Kidney capillary endothelial cell (primary cell): ENCODE measurements around the gene ADAMTS8.

ENCODE experiments used
- DNase-seq: peaks from one replicate; pipeline ENCODE4 v3.0.0-alpha.2; 2018; ENCODE audit warnings: low spot score

ADAMTS8 gene

GRCh38 chr11:130394615-130395014, 33.8 kb downstream of the ADAMTS8 start:
- DNase-seq: no peak

DNA sequence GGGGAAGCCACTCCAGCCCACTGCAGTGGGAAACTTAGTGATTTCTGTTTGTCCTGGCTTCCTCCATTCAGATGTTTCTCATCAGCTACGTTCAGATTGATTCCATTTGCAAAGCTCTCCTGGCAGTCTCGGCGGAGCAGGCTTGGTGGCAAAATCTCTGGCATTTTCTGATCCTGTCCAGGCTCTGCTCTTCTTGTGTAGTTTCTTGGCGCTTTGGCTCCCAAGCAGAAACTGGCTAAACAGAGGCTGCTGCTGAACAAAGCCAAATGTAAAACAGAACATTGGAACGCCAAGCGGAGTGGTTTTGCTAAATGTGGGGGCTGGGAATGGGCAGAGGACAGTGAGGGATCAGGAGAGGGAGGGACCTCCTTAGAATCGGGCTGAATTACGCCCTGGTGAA, 36.7 kb downstream of the ADAMTS8 start:
- no peak for DNase-seq

DNA sequence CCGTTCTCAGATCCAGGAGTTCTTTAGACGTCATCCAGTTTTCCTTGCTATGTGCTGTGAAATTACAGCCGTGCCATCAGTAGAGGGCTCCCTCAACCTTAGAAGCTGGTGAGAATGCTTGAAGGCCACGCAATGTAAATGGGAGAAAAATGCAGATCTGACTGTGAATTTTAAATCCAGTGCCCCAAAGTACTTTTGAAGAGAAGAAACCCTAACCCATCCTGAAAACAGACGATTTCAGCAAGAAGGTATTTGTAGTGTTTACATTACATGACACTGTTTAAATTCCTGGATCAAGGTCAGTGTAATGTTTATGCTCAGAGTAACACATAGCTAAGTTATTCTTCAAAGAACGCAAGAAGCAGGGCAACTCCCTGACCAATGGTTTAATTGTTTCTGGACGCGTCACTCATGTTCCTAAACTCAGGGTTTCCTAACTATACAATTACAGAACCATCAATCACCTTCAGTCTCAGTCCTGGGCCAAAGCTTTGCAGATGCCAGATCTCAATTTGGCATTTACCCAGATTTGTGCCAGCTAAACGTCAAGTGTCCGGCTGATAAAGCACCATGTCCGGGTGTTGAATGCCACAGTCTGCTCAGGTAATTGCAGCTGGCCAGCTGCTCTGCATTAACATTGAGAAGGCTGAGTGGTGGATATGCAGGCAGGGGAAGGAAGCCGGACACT, 38.2 kb downstream of the ADAMTS8 start:
- DNase-seq: no peak

DNA sequence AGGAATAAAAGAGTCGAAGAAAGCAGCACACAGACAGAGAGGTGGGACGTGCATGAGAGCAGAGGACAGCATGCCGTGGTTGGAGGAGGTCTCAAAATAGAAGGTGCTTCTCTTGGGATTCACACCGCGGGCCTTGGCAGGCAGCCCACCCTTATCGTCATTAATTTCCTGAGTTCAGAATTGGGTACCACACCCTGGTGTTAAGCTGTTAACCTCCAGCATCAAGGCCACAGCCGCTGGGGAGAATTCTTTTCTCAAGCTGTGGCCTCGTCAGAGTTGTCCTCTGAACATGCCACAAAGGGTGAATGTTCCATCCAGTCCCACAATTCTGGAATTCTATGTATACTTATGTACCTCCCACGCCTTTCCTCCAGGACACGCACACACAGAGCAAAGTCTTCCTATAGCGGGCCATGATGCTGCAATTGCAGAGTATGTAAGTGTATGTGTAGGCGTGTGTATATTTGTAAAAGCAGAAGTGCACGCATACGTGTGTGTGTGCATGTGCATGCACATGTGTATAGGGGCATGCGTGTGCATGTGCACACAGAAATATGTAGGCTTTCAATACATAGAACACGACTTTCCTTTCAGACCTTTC, 39.0 kb downstream of the ADAMTS8 start:
- DNase-seq: no peak

- no peak for DNase-seq
Measured at GRCh38 chr11:130388607-130389205, 39.7 kb downstream of the ADAMTS8 start.

- DNase-seq: no peak
Measured at GRCh38 chr11:130386056-130386455, 42.4 kb downstream of the ADAMTS8 start.

- no peak for DNase-seq
Measured at GRCh38 chr11:130383344-130384211, 44.8 kb downstream of the ADAMTS8 start.

DNA sequence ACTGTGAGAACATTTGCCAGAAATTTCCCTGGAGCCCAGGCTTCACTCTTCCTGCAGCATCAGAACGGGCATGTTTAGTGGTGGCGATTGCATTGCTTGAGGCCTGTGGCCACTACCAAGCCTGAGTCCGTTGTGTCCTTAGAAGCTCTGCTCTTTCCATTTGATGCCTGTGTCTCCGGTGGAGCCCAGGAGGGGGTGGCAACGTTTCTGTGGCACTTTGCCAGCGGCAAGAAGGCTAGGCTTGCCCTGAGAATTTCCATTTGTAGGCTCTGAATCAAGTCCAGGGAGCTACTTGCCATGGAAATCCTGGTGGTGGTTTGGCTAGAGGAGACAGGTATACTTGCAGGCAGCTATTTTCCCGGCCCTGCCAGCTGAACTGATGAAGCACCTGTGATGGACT, 47.1 kb downstream of the ADAMTS8 start:
- no peak for DNase-seq

DNA sequence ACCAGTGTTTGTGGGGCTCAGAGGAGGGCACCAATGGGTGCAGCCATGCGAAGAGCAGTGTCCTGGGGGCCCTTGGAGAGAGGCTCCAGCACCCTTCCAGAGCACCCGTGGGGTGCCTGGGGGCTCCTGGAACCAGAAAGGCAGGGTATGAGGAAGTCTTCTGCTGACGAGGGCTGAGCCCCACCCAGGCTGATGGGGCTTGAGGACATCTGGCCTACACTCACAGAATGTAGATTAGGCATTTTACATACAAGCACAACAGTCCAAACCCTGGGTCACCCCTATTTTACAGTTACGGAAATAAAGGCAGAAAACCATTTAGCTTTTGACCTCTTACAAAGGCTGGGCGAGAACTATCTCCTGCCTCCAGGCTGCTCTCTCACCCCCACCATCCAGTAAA, 47.6 kb downstream of the ADAMTS8 start:
- DNase-seq: no peak

GRCh38 chr11:130379276-130379675, 49.1 kb downstream of the ADAMTS8 start:
- no peak for DNase-seq

DNA sequence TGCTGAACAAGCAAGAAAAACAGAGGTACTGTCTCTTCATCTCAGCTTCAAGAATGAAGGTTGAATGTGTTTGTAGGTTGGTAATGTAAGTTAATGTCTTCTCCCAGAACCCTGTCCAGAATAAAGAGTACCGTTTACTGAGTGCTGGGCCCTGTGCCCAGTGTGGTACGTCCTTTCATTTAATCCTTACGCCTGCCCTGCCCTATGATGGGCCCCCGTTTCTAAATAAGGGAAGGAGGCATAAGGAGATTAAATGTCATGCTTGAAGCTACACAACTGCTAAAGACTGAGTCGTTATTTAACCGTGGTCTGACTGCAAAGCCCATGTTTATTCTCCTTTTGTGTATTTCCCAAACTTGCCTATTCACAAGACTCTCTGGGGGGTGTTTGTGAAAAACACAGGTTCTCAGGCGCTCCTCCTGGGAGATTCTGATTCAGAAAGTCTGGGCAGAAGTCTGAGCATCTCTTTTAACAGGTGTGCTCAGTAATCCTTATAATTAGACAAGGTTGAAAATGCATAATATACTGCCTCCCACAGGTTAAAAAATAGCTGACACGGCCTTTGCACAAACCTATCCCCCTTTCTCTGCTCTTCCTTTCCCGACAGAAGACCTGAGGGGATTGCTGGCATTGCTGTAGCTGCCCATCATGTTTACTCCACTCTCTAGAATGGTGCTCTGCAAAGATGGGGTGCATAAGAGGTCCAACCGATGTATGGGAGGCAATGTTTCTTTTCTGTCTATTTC, 57.4 kb downstream of the ADAMTS8 start:
- no peak for DNase-seq

- no peak for DNase-seq
Measured at GRCh38 chr11:130369713-130370112, 58.7 kb downstream of the ADAMTS8 start.

DNA sequence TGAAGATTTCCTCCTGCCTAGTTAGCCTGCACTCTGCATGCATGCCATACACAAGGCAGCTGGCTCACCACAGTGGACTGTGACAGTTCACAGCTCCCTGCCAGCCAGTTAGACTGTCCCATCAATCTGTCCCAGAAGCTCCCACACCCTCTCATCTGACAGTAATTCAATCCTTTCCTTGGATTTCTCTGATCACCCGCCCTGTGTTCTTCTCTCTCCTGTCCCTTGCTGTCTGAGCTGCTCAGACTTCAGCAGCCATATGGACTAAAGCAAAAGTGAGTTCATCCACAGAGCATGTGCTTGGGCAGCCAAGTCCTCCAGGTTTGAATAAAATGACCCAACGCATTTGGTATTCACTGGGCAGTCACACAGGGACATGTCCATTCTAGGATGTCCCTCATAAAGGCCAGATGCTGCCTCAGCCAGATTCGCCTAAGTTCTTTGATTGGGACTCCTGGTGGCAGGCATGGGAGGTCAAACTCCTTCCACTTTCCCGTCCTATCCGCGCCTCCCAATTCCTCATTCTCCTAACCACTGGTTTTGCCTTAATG, 59.2 kb downstream of the ADAMTS8 start:
- no peak for DNase-seq

DNA sequence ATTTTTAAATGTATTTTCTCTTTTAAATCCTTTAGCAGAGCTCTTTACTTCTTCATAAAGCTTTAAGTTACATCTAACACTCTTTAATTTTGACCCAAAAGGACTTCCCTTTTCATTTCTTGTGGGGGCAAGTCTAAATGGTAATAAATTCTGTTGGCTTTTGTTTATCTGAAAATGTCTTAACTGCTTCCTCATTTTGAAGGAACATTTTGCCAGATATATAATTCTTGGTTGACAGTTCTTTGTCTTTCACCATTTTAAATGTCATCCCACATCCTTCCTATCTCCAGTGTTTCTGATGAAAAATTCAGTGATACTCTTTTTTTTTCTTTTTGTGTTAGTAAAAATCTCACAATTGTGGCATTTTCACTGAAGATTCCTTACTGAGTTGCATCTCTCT, 69.0 kb downstream of the ADAMTS8 start:
- DNase-seq: no peak

- DNase-seq: no peak
Measured at GRCh38 chr11:130358398-130358797, 70.0 kb downstream of the ADAMTS8 start.
